Smooth muscle cell (in vitro differentiated cells): ENCODE measurements around the gene CFAP157. TPM values are rescaled to one million over a fixed set of nuclear protein-coding genes. Genes with fewer than 3 reads are reported as not detected.

Source experiments
- DNase-seq: peaks from one replicate; lab custom pipeline; 2025; ENCODE audit not compliant: unreplicated experiment; lab: John Stamatoyannopoulos, UW
- H2AFZ ChIP-seq: fragments of 200-600 bp; sonication (generic); 2 replicates; pipeline ENCODE4 v1.6.0; 2016; ENCODE audit warnings: antibody characterized with exemption, low read depth, mild to moderate bottlenecking
- H3F3A ChIP-seq: fragments of 200-600 bp; sonication (generic); 2 replicates; pipeline ENCODE4 v1.6.0; 2017; ENCODE audit warnings: antibody characterized with exemption, low read depth
- H3K27ac ChIP-seq: fragments of 200-600 bp; sonication (generic); 2 replicates; pipeline ENCODE4 v1.5.1; 2016; ENCODE audit warnings: low read depth, mild to moderate bottlenecking
- H3K27me3 ChIP-seq: fragments of 200-600 bp; sonication (generic); 2 replicates; pipeline ENCODE4 v1.6.1; 2016; ENCODE audit warnings: low read depth, mild to moderate bottlenecking
- H3K36me3 ChIP-seq: fragments of 200-600 bp; sonication (generic); 2 replicates; pipeline ENCODE4 v1.5.1; 2016; ENCODE audit warnings: low read depth
- H3K4me1 ChIP-seq: fragments of 200-600 bp; sonication (generic); 2 replicates; pipeline ENCODE4 v1.5.1; 2016; ENCODE audit warnings: low read depth
- H3K4me2 ChIP-seq: fragments of 200-600 bp; sonication (generic); 2 replicates; pipeline ENCODE4 v1.6.0; 2016; ENCODE audit warnings: mild to moderate bottlenecking
- H3K4me3 ChIP-seq: fragments of 200-600 bp; sonication (generic); 2 replicates; pipeline ENCODE4 v1.5.1; 2016; ENCODE audit warnings: mild to moderate bottlenecking
- H3K79me2 ChIP-seq: fragments of 200-600 bp; sonication (generic); 2 replicates; pipeline ENCODE4 v1.6.0; 2016; ENCODE audit warnings: low read depth, mild to moderate bottlenecking
- H3K9ac ChIP-seq: fragments of 200-600 bp; sonication (generic); 2 replicates; pipeline ENCODE4 v1.6.0; 2016; ENCODE audit warnings: low read depth
- H3K9me3 ChIP-seq: fragments of 200-600 bp; sonication (generic); replicated peaks from 2 replicates; pipeline ENCODE4 v1.5.1; 2016; ENCODE audit warnings: low read depth
- H4K20me1 ChIP-seq: fragments of 200-600 bp; sonication (generic); 2 replicates; pipeline ENCODE4 v1.6.0; 2016; ENCODE audit warnings: low read depth
- WGBS: methylation state at CpG from one replicate; pipeline ENCODE4 v1.1.7; 2016; ENCODE audit warnings: low lambda C conversion rate; 5-methylcytosine and 5-hydroxymethylcytosine counted together
- polyA plus RNA-seq: library from polyadenylated mRNA; unstranded; fragments of >200 nt; fragmentation: Nextera tagmentation; extraction: Ambion mirVana; gene quantifications from 2 replicates; pipeline ENCODE4 v1.2.1, GENCODE V29; 2016
- total RNA-seq: library from RNA; depleted of rRNA; stranded (reverse); fragments of >200 nt; gene quantifications from 2 replicates; pipeline ENCODE4 v1.2.3, GENCODE V29; 2014
- TF ChIP-seq, protein P1 (sequence below): fragments of 200-600 bp; sonication (generic); IDR thresholded peaks from 2 replicates; pipeline ENCODE4 v1.5.1; 2017; ENCODE audit warnings: borderline replicate concordance, mild to moderate bottlenecking, antibody characterized with exemption; ENCODE audit not compliant: insufficient read depth, poor library complexity, severe bottlenecking

The CFAP157 gene
- total and polyA plus RNA-seq, 2 experiments from 2014 or later: 0.33 TPM; not detected in 1

DNA sequence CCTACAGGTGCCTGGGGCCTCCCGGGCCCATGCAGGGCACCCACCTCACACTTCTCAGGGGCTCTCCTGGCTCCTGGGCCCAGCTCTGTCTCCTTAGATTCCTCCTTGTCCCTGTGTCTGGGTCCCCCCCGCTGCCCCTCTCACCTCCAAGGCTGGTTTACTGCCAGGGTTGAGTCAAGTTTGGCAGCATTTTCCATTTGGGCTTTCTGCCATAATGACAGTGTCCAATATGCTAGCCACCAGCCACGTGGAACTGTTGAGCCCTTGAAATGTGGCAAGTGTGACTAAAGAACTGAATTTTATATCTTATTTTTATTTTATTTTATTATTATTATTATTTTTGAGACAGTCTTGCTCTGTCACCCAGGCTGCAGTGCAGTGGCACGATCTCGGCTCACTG lies 11.0 kb downstream of the CFAP157 start:
- Histone ChIP-seq H3K27ac (no peak overlapping the region), H3K4me1 (peaks cover 4% of the 10 kb centered on the region), H3K79me2 (no peaks in the 10 kb centered on the region), H3F3A (no peaks in the 10 kb centered on the region), H3K4me3 (no peak overlapping the region), H3K9ac (no peak overlapping the region), H4K20me1 (no peaks in the 10 kb centered on the region), H2AFZ (no peak overlapping the region), H3K27me3 (no peaks in the 10 kb centered on the region), H3K4me2 (no peak overlapping the region), H3K9me3 (no peaks in the 10 kb centered on the region), H3K36me3 (no peaks in the 10 kb centered on the region)
- TF ChIP-seq, protein P1, sequence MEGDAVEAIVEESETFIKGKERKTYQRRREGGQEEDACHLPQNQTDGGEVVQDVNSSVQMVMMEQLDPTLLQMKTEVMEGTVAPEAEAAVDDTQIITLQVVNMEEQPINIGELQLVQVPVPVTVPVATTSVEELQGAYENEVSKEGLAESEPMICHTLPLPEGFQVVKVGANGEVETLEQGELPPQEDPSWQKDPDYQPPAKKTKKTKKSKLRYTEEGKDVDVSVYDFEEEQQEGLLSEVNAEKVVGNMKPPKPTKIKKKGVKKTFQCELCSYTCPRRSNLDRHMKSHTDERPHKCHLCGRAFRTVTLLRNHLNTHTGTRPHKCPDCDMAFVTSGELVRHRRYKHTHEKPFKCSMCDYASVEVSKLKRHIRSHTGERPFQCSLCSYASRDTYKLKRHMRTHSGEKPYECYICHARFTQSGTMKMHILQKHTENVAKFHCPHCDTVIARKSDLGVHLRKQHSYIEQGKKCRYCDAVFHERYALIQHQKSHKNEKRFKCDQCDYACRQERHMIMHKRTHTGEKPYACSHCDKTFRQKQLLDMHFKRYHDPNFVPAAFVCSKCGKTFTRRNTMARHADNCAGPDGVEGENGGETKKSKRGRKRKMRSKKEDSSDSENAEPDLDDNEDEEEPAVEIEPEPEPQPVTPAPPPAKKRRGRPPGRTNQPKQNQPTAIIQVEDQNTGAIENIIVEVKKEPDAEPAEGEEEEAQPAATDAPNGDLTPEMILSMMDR: no peak
- no peak for DNase-seq
- 93% methylated on average over 5 of the region's 5 CpGs for WGBS

DNA sequence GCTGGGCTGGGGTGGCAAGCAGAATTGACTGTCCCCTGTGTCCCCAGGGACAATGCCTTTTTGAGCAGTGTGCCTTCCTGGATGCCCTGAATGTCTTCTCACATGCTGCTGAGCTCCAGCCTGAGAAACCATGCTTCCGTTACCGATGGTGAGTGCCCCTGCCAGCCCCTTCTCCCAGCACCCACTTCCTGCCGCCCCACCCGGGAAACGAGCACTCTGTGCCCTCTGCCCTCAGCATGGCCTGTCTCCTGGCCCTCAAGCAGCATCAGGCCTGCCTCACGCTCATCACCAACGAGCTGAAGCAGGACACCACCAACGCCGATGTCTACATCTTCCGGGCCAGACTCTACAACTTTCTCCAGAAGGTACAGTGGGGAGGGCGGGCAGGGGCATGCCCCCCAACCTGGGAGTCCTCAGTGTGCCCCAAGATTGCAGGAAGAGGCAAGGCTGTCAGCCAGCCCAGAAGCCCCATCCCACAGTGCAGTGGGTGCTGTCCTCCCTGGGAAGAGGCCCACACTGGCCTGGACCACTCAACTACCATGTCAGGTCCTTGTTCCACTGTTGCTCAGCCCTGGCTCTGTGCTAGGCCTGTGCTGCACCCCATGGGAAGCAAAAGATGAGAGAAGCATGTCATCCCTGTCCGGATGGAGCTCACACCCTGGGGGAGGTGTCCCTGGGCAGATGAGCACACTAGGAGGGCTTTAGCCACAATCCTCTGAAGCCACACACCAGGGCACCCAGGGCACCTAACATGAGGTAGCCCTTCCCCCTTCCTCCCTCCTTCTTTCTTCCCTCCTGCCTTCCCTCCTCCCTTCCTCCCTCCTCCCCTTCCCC lies 13.5 kb downstream of the CFAP157 start:
- H3F3A ChIP-seq: no peaks in the 10 kb centered on the region
- no peak overlapping the region for H3K4me2 ChIP-seq
- no peak overlapping the region for H3K27ac ChIP-seq
- H3K36me3 ChIP-seq: no peaks in the 10 kb centered on the region
- TF ChIP-seq, protein P1: no peak
- H2AFZ ChIP-seq: no peak overlapping the region
- no peaks in the 10 kb centered on the region for H4K20me1 ChIP-seq
- H3K27me3 ChIP-seq: no peaks in the 10 kb centered on the region
- H3K4me3 ChIP-seq: no peak overlapping the region
- no peaks in the 10 kb centered on the region for H3K79me2 ChIP-seq
- H3K9me3 ChIP-seq: no peaks in the 10 kb centered on the region
- 89% methylated on average over 12 of the region's 12 CpGs for WGBS
- no peaks in the 10 kb centered on the region for H3K4me1 ChIP-seq
- H3K9ac ChIP-seq: no peak overlapping the region
- DNase-seq: no peak

DNA sequence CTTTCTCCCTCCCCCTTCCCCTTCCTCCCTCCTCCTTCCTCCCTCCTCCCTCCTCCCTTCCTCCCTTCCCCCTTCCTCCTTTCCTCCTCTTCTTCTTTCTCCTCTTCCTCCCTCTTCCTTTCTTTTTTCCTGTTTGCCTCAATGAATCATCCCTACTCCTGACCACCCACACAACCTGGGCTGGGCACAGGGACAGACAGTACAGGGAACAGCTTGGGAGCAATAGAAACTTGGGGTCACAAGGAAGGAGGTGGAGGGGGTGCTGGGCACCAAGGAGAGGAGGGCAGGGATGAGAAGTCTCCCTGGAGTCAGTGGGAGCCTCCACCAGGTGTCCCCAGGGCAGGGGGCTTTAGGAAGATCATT lies 14.1 kb downstream of the CFAP157 start:
- Histone ChIP-seq H3K4me2 (no peak overlapping the region), H3K9ac (no peak overlapping the region), H3K27me3 (no peaks in the 10 kb centered on the region), H3K4me1 (no peaks in the 10 kb centered on the region), H3K4me3 (no peak overlapping the region), H3K27ac (no peak overlapping the region), H3F3A (no peaks in the 10 kb centered on the region), H3K79me2 (no peaks in the 10 kb centered on the region), H3K36me3 (no peaks in the 10 kb centered on the region), H3K9me3 (no peaks in the 10 kb centered on the region), H2AFZ (no peak overlapping the region), H4K20me1 (no peaks in the 10 kb centered on the region)
- TF ChIP-seq, protein P1: no peak
- no peak for DNase-seq

DNA sequence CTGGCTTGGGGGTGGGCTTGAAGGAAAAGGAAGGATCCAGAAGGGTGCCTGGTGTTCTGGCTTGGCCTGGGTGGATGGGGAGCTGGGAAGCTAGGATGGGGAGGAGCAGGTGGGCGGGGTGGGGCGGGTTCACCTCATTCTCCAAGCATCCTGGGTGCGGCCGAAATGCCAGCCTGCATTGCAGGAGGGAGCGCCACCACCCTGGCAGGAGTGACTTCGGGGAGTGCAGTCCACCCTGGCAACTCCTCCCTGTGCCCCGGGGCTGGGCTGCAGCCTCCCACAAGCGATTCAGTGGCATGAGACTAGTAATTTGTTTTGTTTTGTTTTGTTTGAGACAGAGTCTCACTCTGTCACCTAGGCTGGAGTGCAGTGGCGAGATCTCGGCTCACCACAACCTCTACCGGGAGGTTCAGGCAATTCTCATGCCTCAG lies 14.6 kb downstream of the CFAP157 start:
- no peaks in the 10 kb centered on the region for H4K20me1 ChIP-seq
- H3F3A ChIP-seq: no peaks in the 10 kb centered on the region
- no peaks in the 10 kb centered on the region for H3K4me1 ChIP-seq
- H3K4me2 ChIP-seq: no peak overlapping the region
- H3K9me3 ChIP-seq: no peaks in the 10 kb centered on the region
- no peaks in the 10 kb centered on the region for H3K79me2 ChIP-seq
- no peak for DNase-seq
- no peaks in the 10 kb centered on the region for H3K27me3 ChIP-seq
- H3K27ac ChIP-seq: no peak overlapping the region
- no peaks in the 10 kb centered on the region for H3K36me3 ChIP-seq
- H2AFZ ChIP-seq: no peak overlapping the region
- WGBS: 64% methylated on average over 10 of the region's 11 CpGs
- H3K4me3 ChIP-seq: no peak overlapping the region
- H3K9ac ChIP-seq: no peak overlapping the region
- TF ChIP-seq, protein P1: no peak
